HepG2 (cell line): ENCODE data around the gene CTIF. TPM values are rescaled to one million over a fixed set of nuclear protein-coding genes. Genes with fewer than 3 reads are reported as not detected.

ENCODE experiments used
- ATAC-seq: fragments of 200-7000 bp; cut with Tn5 transposase; 3 replicates; pipeline ENCODE4 v1.9.1; 2020; ENCODE audit warnings: mild to moderate bottlenecking, moderate library complexity
- BruUV-seq: library from RNA; stranded (reverse); fragments of 400-500 nt; replicated peaks from 2 replicates; lab custom pipeline; 2021; lab: Mats Ljungman, UMichigan
- CTCF ChIA-PET: fragments of 300-600 bp; formaldehyde crosslinking; extraction: SDS; loops from one replicate; lab custom pipeline; 2021; ENCODE audit warnings: low total read pairs, inconsistent platforms, low intra/inter-chr PET ratio; lab: Yijun Ruan, JAX
- POLR2A ChIA-PET: fragments of 350-600 bp; sonication (Branson Sonifier 250); formaldehyde crosslinking; loops from one replicate; lab custom pipeline; 2020; ENCODE audit warnings: antibody characterized with exemption, inconsistent platforms; lab: Yijun Ruan, JAX
- DNase-seq: peaks from one replicate; pipeline ENCODE4 v3.0.0-alpha.2; 2015; ENCODE audit warnings: low spot score
- FAIRE-seq: peaks from 3 replicates; lab custom pipeline; 2011; peaks lifted over from hg19 to GRCh38; lab: Jason Lieb, UNC
- H2AFZ ChIP-seq: one replicate; pipeline ENCODE4 v1.6.1; 2011; ENCODE audit warnings: low read length, inconsistent platforms
- H3K27ac ChIP-seq: fragments of 300-600 bp; 3 replicates; pipeline ENCODE4 v1.8.0; 2011; ENCODE audit warnings: mixed run types, mild to moderate bottlenecking, mixed read lengths, low read length, inconsistent platforms; ENCODE audit not compliant: insufficient read depth; ENCODE audit errors: extremely low read length
- H3K27me3 ChIP-seq, 2 experiments: fragments of 200-600 bp in 1 of 2; 2 replicates in 1 of 2; 3 replicates in 1 of 2; pipeline versions ENCODE4 v1.6.0 to v1.8.0; 2011; ENCODE audit warnings: low read length in 2 of 2, mild to moderate bottlenecking in 2 of 2, moderate library complexity in 2 of 2, inconsistent platforms in 1 of 2; ENCODE audit not compliant: insufficient read depth in 2 of 2, control insufficient read depth in 1 of 2
- H3K36me3 ChIP-seq, 2 experiments: fragments of 200-600 bp in 1 of 2; replicated peaks in 1 of 2; 2 replicates in 1 of 2; 3 replicates in 1 of 2; pipeline versions ENCODE4 v1.5.1 to v1.8.0; 2011; ENCODE audit warnings: low read length in 2 of 2, inconsistent platforms in 1 of 2; ENCODE audit not compliant: insufficient read depth in 2 of 2, control insufficient read depth in 1 of 2
- H3K4me1 ChIP-seq: 2 replicates; pipeline ENCODE4 v1.5.1; 2012; ENCODE audit warnings: low read length, inconsistent platforms; ENCODE audit not compliant: insufficient read depth
- H3K4me2 ChIP-seq: 2 replicates; pipeline ENCODE4 v1.6.0; 2011; ENCODE audit warnings: low read depth, low read length, inconsistent platforms
- H3K4me3 ChIP-seq, 3 experiments: fragments of 200-600 bp in 1 of 3; sonication (generic), shearing (Covaris generic) in 1 of 3; replicated peaks in 1 of 3; 2 replicates each; pipeline ENCODE4 v1.5.1; 2011 to 2016; ENCODE audit warnings: low read length in 3 of 3, inconsistent platforms in 2 of 3, low read depth in 2 of 3, mild to moderate bottlenecking in 2 of 3, control low read depth in 1 of 3, mixed read lengths in 1 of 3; ENCODE audit not compliant: insufficient read depth in 1 of 3
- H3K79me2 ChIP-seq: one replicate; pipeline ENCODE4 v1.6.1; 2011; ENCODE audit warnings: low read length, inconsistent platforms; ENCODE audit not compliant: insufficient read depth
- H3K9ac ChIP-seq: 2 replicates; pipeline ENCODE4 v1.6.0; 2011; ENCODE audit warnings: mild to moderate bottlenecking, low read depth, low read length, inconsistent platforms; ENCODE audit not compliant: insufficient read depth
- H3K9me3 ChIP-seq: 2 replicates; pipeline ENCODE4 v1.5.1; 2012; ENCODE audit warnings: mild to moderate bottlenecking, low read length
- H4K20me1 ChIP-seq: 2 replicates; pipeline ENCODE4 v1.6.0; 2011; ENCODE audit warnings: inconsistent platforms, mild to moderate bottlenecking, low read length, moderate library complexity; ENCODE audit not compliant: insufficient read depth
- CBFB ChIP-seq: sonication (generic); formaldehyde crosslinking; IDR thresholded peaks from 2 replicates; pipeline ENCODE4 v1.4.0; 2020; ENCODE audit warnings: missing genetic modification reagents
- DPF2 ChIP-seq: sonication (generic); formaldehyde crosslinking; IDR thresholded peaks from 2 replicates; pipeline ENCODE4 v1.4.0; 2020; ENCODE audit warnings: mild to moderate bottlenecking, low read depth, missing genetic modification reagents, borderline replicate concordance
- HOXA5 ChIP-seq: sonication (generic); formaldehyde crosslinking; IDR thresholded peaks from 2 replicates; pipeline ENCODE4 v1.4.0; 2020; ENCODE audit warnings: missing genetic modification reagents
- KDM5A ChIP-seq: fragments of 200-600 bp; sonication (generic); IDR thresholded peaks from 2 replicates; pipeline ENCODE4 v1.7.0; 2018; ENCODE audit warnings: antibody characterized with exemption, mild to moderate bottlenecking, low read length, borderline replicate concordance
- MATR3 ChIP-seq: sonication (generic); formaldehyde crosslinking; IDR thresholded peaks from 2 replicates; pipeline ENCODE4 v1.4.0; 2020; ENCODE audit warnings: missing genetic modification reagents
- MIER2 ChIP-seq: IDR thresholded peaks from 2 replicates; pipeline ENCODE4 v1.6.1; 2016; ENCODE audit warnings: missing biosample characterization, missing genetic modification reagents
- PTBP1 ChIP-seq: fragments of 200-400 bp; formaldehyde crosslinking; IDR thresholded peaks from 2 replicates; pipeline ENCODE4 v1.6.1; 2018; ENCODE audit warnings: low read length, low read depth; ENCODE audit not compliant: poor library complexity, severe bottlenecking
- SOX6 ChIP-seq, 2 experiments: fragments of 450-650 bp in 1 of 2; sonication (generic) in 1 of 2; formaldehyde crosslinking in 1 of 2; IDR thresholded peaks; 2 replicates each; pipeline versions ENCODE4 v1.4.0 to v1.6.1; 2017 to 2020; ENCODE audit warnings: antibody characterized with exemption in 1 of 2, mild to moderate bottlenecking in 1 of 2, missing genetic modification reagents in 1 of 2
- TBX3 ChIP-seq: fragments of 450-650 bp; IDR thresholded peaks from 2 replicates; pipeline ENCODE4 v1.6.1; 2017; ENCODE audit warnings: antibody characterized with exemption, mild to moderate bottlenecking, inconsistent platforms, borderline replicate concordance
- ZNF101 ChIP-seq: sonication (generic); formaldehyde crosslinking; IDR thresholded peaks from 2 replicates; pipeline ENCODE4 v1.4.0; 2020; ENCODE audit warnings: mild to moderate bottlenecking, low read depth, missing genetic modification reagents, borderline replicate concordance
- ZNF432 ChIP-seq: sonication (generic); formaldehyde crosslinking; IDR thresholded peaks from 2 replicates; pipeline ENCODE4 v1.5.0; 2020; ENCODE audit warnings: missing genetic modification reagents, mild to moderate bottlenecking, borderline replicate concordance
- ZNF670 ChIP-seq: sonication (generic); formaldehyde crosslinking; IDR thresholded peaks from 2 replicates; pipeline ENCODE4 v1.8.0; 2022; ENCODE audit warnings: mild to moderate bottlenecking, missing genetic modification reagents, borderline replicate concordance
- ZSCAN29 ChIP-seq: sonication (generic); formaldehyde crosslinking; conservative IDR thresholded peaks from 2 replicates; pipeline ENCODE4 v1.4.0; 2020; ENCODE audit warnings: mild to moderate bottlenecking, missing genetic modification reagents
- WGBS: methylation state at CpG from one replicate; pipeline ENCODE4 v1.1.6; 2017; ENCODE audit warnings: low lambda C conversion rate; 5-methylcytosine and 5-hydroxymethylcytosine counted together
- in situ Hi-C: cut with HindIII; loops from 2 replicates; pipeline ENCODE4 v1.10.0; 2017; ENCODE audit warnings: low pct_unique_long_range_greater_than_20kb; ENCODE audit not compliant: extremely low pct_ligation_motif_present
- intact Hi-C: fragments of 100-400 bp; cut with micrococcal nuclease; formaldehyde crosslinking; loops from one replicate; pipeline ENCODE4 v1.10.0; 2022; ENCODE audit not compliant: unreplicated experiment
- polyA plus RNA-seq, 8 experiments: library from polyadenylated mRNA; depleted of rRNA in 3 of 8; stranded (reverse) in 7 of 8; unstranded in 1 of 8; fragments of >200 nt; fragmentation: Illumina TruSeq in 4 of 8; extraction: Trizol in 4 of 8; gene quantifications; 2 replicates each; pipeline versions ENCODE4 v1.2.1 to v1.2.3, GENCODE V29; 2011 to 2016; ENCODE audit warnings: low read depth in 4 of 8, missing spikeins in 1 of 8, mixed read lengths in 1 of 8; ENCODE audit not compliant: insufficient read depth in 1 of 8
- total RNA-seq, 5 experiments: library from RNA; depleted of rRNA; stranded (reverse); fragments of >200 nt; fragmentation: Illumina TruSeq; extraction: Trizol; gene quantifications; 2 replicates each; pipeline ENCODE4 v1.2.3, GENCODE V29; 2016; ENCODE audit warnings: low read depth in 1 of 5
- TF ChIP-seq, protein P1 (sequence below): sonication (generic); formaldehyde crosslinking; IDR thresholded peaks from 2 replicates; pipeline ENCODE4 v1.9.0; 2022; ENCODE audit warnings: missing genetic modification reagents, mild to moderate bottlenecking, borderline replicate concordance
- TF ChIP-seq, protein P2 (sequence below): sonication (generic); formaldehyde crosslinking; IDR thresholded peaks from 2 replicates; pipeline ENCODE4 v1.4.0; 2020; ENCODE audit warnings: missing genetic modification reagents
- TF ChIP-seq, protein P3 (sequence below): sonication (generic); IDR thresholded peaks from 2 replicates; pipeline ENCODE4 v1.6.1; 2016; ENCODE audit warnings: low read depth, borderline replicate concordance
- TF ChIP-seq, protein P4 (sequence below): sonication (generic); formaldehyde crosslinking; IDR thresholded peaks from 2 replicates; pipeline ENCODE4 v1.4.0; 2020; ENCODE audit warnings: mild to moderate bottlenecking, missing genetic modification reagents

The CTIF gene
- total and polyA plus RNA-seq, 2 of the 13 experiments (the other 11 are each of a cell fraction or from before 2014, with no cell fraction given): 18.2 to 28.0 TPM

DNA sequence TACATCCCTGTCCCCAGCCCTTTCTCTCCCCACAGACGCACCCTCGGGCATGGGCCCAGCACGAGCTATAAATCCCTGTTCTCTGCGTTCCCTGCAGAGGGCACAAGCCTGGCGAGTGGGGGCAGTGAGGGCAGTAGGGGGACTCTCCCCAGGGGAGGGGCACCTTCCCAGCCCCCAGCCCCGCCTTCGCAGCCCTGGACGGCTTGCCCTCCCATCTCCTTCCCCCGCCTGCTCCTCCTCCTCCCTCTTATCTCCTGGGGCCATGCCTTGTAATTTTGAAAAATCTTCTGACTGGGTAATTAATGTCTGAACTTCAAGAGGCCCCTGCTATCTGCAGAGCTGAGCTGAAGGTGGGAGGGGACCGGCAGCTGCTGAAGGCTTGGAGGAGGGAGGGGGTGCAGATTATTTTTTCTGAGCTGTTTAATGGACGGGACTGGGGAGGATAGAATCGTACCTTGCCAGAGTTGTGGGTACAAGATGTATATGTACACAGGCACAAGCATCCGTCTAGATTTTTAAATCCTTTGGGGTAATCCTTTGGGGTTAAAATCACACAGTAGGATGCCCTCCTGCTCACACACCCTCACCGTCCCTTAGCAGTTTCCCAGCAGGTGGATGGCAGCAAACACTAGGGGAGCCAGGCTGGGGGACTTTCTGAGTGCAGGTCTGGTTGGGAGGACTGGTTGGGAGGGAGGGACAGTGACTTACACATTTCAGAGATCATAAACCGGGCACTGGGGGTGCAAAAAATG is 290.0 kb downstream of the CTIF start:
- no peak overlapping the region for H2AFZ ChIP-seq
- peaks cover 3 to 24% of the 10 kb centered on the region in 2 experiments; a peak in 4 of 5 replicates for H3K36me3 ChIP-seq
- no peak overlapping the region for H3K9ac ChIP-seq
- H3K4me1 ChIP-seq: no peaks in the 10 kb centered on the region
- no peak overlapping the region for H3K4me3 ChIP-seq
- no peak overlapping the region for H3K27ac ChIP-seq
- WGBS: 93% methylated on average over 14 of the region's 15 CpGs
- POLR2A ChIA-PET: no interaction called here
- no peaks in the 10 kb centered on the region for H4K20me1 ChIP-seq
- no peaks in the 10 kb centered on the region for H3K27me3 ChIP-seq
- H3K4me2 ChIP-seq: no peak overlapping the region
- ATAC-seq: no peak
- in situ Hi-C loops: no loop called here
- no TSS peak for BruUV-seq
- no peak for DNase-seq
- no peaks in the 10 kb centered on the region for H3K79me2 ChIP-seq
- no peaks in the 10 kb centered on the region for H3K9me3 ChIP-seq
- CTCF ChIA-PET: no interaction called here
- no peak for FAIRE-seq
- intact Hi-C loops: no loop called here
- TF ChIP-seq ZNF101 (CRISPR knock-in tag): no peak
- TF ChIP-seq, protein P1, sequence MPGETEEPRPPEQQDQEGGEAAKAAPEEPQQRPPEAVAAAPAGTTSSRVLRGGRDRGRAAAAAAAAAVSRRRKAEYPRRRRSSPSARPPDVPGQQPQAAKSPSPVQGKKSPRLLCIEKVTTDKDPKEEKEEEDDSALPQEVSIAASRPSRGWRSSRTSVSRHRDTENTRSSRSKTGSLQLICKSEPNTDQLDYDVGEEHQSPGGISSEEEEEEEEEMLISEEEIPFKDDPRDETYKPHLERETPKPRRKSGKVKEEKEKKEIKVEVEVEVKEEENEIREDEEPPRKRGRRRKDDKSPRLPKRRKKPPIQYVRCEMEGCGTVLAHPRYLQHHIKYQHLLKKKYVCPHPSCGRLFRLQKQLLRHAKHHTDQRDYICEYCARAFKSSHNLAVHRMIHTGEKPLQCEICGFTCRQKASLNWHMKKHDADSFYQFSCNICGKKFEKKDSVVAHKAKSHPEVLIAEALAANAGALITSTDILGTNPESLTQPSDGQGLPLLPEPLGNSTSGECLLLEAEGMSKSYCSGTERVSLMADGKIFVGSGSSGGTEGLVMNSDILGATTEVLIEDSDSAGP (CRISPR knock-in tag): no peak
- TF ChIP-seq MATR3: no peak
- no peak for TF ChIP-seq ZSCAN29 (CRISPR knock-in tag)
- no peak for TF ChIP-seq DPF2
- no peak for TF ChIP-seq ZNF670
- TF ChIP-seq, protein P2, sequence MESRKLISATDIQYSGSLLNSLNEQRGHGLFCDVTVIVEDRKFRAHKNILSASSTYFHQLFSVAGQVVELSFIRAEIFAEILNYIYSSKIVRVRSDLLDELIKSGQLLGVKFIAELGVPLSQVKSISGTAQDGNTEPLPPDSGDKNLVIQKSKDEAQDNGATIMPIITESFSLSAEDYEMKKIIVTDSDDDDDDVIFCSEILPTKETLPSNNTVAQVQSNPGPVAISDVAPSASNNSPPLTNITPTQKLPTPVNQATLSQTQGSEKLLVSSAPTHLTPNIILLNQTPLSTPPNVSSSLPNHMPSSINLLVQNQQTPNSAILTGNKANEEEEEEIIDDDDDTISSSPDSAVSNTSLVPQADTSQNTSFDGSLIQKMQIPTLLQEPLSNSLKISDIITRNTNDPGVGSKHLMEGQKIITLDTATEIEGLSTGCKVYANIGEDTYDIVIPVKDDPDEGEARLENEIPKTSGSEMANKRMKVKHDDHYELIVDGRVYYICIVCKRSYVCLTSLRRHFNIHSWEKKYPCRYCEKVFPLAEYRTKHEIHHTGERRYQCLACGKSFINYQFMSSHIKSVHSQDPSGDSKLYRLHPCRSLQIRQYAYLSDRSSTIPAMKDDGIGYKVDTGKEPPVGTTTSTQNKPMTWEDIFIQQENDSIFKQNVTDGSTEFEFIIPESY (CRISPR knock-in tag): no peak
- TF ChIP-seq MIER2 (CRISPR knock-in tag): no peak
- TF ChIP-seq, protein P3, sequence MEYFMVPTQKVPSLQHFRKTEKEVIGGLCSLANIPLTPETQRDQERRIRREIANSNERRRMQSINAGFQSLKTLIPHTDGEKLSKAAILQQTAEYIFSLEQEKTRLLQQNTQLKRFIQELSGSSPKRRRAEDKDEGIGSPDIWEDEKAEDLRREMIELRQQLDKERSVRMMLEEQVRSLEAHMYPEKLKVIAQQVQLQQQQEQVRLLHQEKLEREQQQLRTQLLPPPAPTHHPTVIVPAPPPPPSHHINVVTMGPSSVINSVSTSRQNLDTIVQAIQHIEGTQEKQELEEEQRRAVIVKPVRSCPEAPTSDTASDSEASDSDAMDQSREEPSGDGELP: no peak
- no peak for TF ChIP-seq CBFB
- TF ChIP-seq PTBP1: no peak
- no peak for TF ChIP-seq ZNF432
- no peak for TF ChIP-seq KDM5A
- no peak for TF ChIP-seq TBX3
- TF ChIP-seq SOX6 (IDR thresholded peaks at IDR 0.05): no peak
- no peak for TF ChIP-seq SOX6 (CRISPR knock-in tag; IDR thresholded peaks at IDR 0.05)
- TF ChIP-seq HOXA5 (CRISPR knock-in tag): no peak
- TF ChIP-seq, protein P4, sequence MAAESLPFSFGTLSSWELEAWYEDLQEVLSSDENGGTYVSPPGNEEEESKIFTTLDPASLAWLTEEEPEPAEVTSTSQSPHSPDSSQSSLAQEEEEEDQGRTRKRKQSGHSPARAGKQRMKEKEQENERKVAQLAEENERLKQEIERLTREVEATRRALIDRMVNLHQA (CRISPR knock-in tag): no peak
